WTC11 (cell line): ENCODE measurements around the gene CEBPG.

Source experiments
- NR2C2 ChIP-seq: sonication (generic); formaldehyde crosslinking; IDR thresholded peaks from 2 replicates; pipeline ENCODE4 v1.8.0; 2022; ENCODE audit warnings: mild to moderate bottlenecking, missing genetic modification reagents
- TF ChIP-seq, protein P1 (sequence below): sonication (generic); formaldehyde crosslinking; IDR thresholded peaks from 2 replicates; pipeline ENCODE4 v1.8.1; 2022; ENCODE audit warnings: missing genetic modification reagents, borderline replicate concordance
- TF ChIP-seq, protein P2 (sequence below): fragments of 200-600 bp; IDR thresholded peaks from 2 replicates; pipeline ENCODE4 v1.8.0; 2022; ENCODE audit warnings: antibody characterized with exemption

DNA sequence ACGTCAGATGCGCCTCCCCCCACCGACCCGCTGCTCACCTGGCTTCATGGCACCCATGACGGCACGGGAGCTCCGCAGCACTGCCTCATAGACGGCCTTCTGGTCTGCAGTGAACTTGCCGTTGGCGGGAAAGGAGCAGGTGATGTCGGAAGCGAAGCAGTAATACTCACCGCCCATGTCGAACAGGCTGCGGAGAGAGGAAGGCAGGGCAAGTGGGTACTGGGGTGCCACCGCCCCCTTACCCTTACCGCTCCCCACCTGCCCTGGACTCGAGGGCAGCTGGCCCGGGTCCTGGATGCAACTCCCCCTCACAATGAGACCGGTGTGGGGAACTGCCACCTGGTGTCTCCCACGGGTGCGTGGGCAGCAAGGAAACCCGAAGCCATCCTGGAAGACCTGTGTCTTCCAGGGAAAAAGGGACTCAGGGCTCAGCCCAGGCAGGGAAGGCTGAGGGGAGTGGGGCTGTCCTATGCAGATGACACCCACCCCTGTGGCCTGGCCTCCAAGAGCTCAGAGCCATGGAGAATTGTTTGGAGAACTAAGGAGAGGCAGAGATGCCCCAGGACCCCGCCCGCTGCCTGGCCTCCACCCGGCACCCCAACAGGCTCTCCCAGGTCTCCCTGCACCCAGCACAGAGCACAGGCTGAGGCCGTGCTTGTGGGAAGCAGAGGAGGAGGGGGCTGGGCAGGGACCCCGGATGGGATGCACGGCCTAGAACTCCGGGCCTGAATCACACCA, 28.3 kb downstream of the CEBPG start:
- TF ChIP-seq, protein P1, sequence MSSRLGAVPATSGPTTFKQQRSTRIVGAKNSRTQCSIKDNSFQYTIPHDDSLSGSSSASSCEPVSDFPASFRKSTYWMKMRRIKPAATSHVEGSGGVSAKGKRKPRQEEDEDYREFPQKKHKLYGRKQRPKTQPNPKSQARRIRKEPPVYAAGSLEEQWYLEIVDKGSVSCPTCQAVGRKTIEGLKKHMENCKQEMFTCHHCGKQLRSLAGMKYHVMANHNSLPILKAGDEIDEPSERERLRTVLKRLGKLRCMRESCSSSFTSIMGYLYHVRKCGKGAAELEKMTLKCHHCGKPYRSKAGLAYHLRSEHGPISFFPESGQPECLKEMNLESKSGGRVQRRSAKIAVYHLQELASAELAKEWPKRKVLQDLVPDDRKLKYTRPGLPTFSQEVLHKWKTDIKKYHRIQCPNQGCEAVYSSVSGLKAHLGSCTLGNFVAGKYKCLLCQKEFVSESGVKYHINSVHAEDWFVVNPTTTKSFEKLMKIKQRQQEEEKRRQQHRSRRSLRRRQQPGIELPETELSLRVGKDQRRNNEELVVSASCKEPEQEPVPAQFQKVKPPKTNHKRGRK (CRISPR knock-in tag): no peak
- no peak for TF ChIP-seq NR2C2
- TF ChIP-seq, protein P2, sequence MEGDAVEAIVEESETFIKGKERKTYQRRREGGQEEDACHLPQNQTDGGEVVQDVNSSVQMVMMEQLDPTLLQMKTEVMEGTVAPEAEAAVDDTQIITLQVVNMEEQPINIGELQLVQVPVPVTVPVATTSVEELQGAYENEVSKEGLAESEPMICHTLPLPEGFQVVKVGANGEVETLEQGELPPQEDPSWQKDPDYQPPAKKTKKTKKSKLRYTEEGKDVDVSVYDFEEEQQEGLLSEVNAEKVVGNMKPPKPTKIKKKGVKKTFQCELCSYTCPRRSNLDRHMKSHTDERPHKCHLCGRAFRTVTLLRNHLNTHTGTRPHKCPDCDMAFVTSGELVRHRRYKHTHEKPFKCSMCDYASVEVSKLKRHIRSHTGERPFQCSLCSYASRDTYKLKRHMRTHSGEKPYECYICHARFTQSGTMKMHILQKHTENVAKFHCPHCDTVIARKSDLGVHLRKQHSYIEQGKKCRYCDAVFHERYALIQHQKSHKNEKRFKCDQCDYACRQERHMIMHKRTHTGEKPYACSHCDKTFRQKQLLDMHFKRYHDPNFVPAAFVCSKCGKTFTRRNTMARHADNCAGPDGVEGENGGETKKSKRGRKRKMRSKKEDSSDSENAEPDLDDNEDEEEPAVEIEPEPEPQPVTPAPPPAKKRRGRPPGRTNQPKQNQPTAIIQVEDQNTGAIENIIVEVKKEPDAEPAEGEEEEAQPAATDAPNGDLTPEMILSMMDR: no peak
